Right lobe of liver (tissue), 6 donors: Measurements from ENCODE around the gene SUFU. TPM values are rescaled to one million over a fixed set of nuclear protein-coding genes. Genes with fewer than 3 reads are reported as not detected.

ENCODE experiments used
- ATAC-seq, 4 donors: fragments of 200-7000 bp; cut with Tn5 transposase; one replicate each; pipeline ENCODE4 v1.9.1; 2020; ENCODE audit warnings: mild to moderate bottlenecking in 4 of 4, moderate library complexity in 4 of 4
- DNase-seq, 3 donors: peaks; one replicate each; pipeline ENCODE4 v3.0.0-alpha.2; 2020
- H3K27ac ChIP-seq, 3 donors: fragments of 200-600 bp; one replicate each; pipeline ENCODE4 v1.8.0; 2022
- H3K27me3 ChIP-seq, 2 donors: fragments of 200-600 bp; one replicate each; pipeline ENCODE4 v1.8.0; 2022
- H3K36me3 ChIP-seq, 4 donors: fragments of 200-600 bp; sonication (generic) in 1 of 4; one replicate each; pipeline versions ENCODE4 v1.5.1 to v1.8.0; 2017 to 2022; ENCODE audit warnings: control low read depth in 1 of 4
- H3K4me1 ChIP-seq, 4 donors: fragments of 200-600 bp; sonication (generic) in 1 of 4; one replicate each; pipeline versions ENCODE4 v1.5.1 to v1.8.0; 2017 to 2022; ENCODE audit warnings: control low read depth in 1 of 4
- H3K4me3 ChIP-seq, 3 donors: fragments of 200-600 bp; one replicate each; pipeline ENCODE4 v1.8.0; 2022
- H3K9me3 ChIP-seq, 4 donors: fragments of 200-600 bp; sonication (generic) in 1 of 4; one replicate each; pipeline versions ENCODE4 v1.5.1 to v1.8.0; 2017 to 2022; ENCODE audit warnings: control low read depth in 1 of 4
- CTCF ChIP-seq, 4 donors: fragments of 200-600 bp in 3 of 4; fragments of 450-650 bp in 1 of 4; IDR thresholded peaks; one replicate each; pipeline versions ENCODE4 v1.5.1 to v1.8.0; 2016 to 2022; ENCODE audit warnings: antibody characterized with exemption in 4 of 4, mild to moderate bottlenecking in 2 of 4
- POLR2A ChIP-seq: fragments of 450-650 bp; IDR thresholded peaks from one replicate; pipeline ENCODE4 v1.6.1; 2017; ENCODE audit warnings: antibody characterized with exemption, mild to moderate bottlenecking
- WGBS: methylation state at CpG from one replicate; pipeline ENCODE4 v1.1.6; 2018; ENCODE audit warnings: low coverage, low lambda C conversion rate; ENCODE audit not compliant: insufficient coverage; ENCODE audit errors: missing lambda C conversion rate; 5-methylcytosine and 5-hydroxymethylcytosine counted together
- intact Hi-C, 2 donors: fragments of 100-400 bp; cut with DNase I; formaldehyde crosslinking; loops; one replicate each; pipeline versions ENCODE4 v1.11.2 to v1.14.1; 2022
- total RNA-seq, 6 experiments: library from RNA; depleted of rRNA in 2 of 6; stranded (reverse); fragments of >200 nt in 2 of 6; fragmentation: NEBNext Ultra II Directional in 3 of 6; extraction: Animal tissue kit (Norgen Biotek cat#: 25700) in 3 of 6; gene quantifications; one replicate each; pipeline versions ENCODE4 v1.1.0 to v1.2.4, GENCODE V29; 2016 to 2023
- donor health status: DM: no; HTN: yes; CAD: no.
- donor health status: DM: no; HTN: no; CAD: no.
- donor health status: DM: no; HTN: no; CAD: no.
- donor health status: DM: no; HTN: yes; CAD: no.
- donor health status: DM: no; HTN: yes; CAD: no.

SUFU gene
- total RNA-seq, 6 experiments from 2014 or later, result 4.2 to 6.2 (median 5.1) TPM

GRCh38 chr10:102502029-102502336, 1.8 kb upstream of the SUFU start:
- intact Hi-C loops, result loop anchor here (10.0 kb wide), 1 partner anchor 83 kb away; no protein-coding TSS in a partner anchor
- no peaks in the 10 kb centered on the region for H3K36me3 ChIP-seq
- peak overlapping the region; percentile 89 to 93 (median 92) for H3K4me3 ChIP-seq
- WGBS, result 2% methylated on average over 12 of the region's 19 CpGs
- H3K9me3 ChIP-seq, result no peaks in the 10 kb centered on the region
- H3K27me3 ChIP-seq, result no peaks in the 10 kb centered on the region
- DNase-seq (peak; percentile 99 to 100 (median 100)), ATAC-seq (peak; percentile 76 to 85 (median 80))
- peak overlapping the region; percentile 52 to 83 (median 74) for H3K27ac ChIP-seq
- TF ChIP-seq POLR2A (no peak), CTCF (IDR thresholded peaks at IDR 0.05) (no peak)
- peaks cover 0 to 20% (median 7%) of the 10 kb centered on the region in 4 donors for H3K4me1 ChIP-seq

GRCh38 chr10:102502337-102503151, 1.2 kb upstream of the SUFU start, which contains the start of gene ACTR1A:
ACTR1A (minus strand) TSS chr10:102502712; CDS start chr10:102502647, 65 bp downstream.
- TF ChIP-seq POLR2A (peak; percentile 65), CTCF (IDR thresholded peaks at IDR 0.05) (no peak)
- Histone ChIP-seq H3K27me3 (no peaks in the 10 kb centered on the region), H3K27ac (peak within 1 kb of the TSS; percentile 52 to 83 (median 74)), H3K4me1 (peaks cover 0 to 20% (median 7%) of the 10 kb centered on the region in 4 donors), H3K36me3 (no peaks in the 10 kb centered on the region), H3K4me3 (peak within 1 kb of the TSS; percentile 89 to 93 (median 92)), H3K9me3 (no peaks in the 10 kb centered on the region)
- ATAC-seq (peak; percentile 78 to 83 (median 80)), DNase-seq (peak; percentile 96 to 98 (median 97))
- 0% methylated on average over 16 of the region's 42 CpGs for WGBS
- intact Hi-C loops, result loop anchor here (10.0 kb wide), 1 partner anchor 82 kb away; no protein-coding TSS in a partner anchor

GRCh38 chr10:102504179-102504975, 605 bp downstream of the SUFU start:
- peaks cover 0 to 20% (median 7%) of the 10 kb centered on the region in 4 donors for H3K4me1 ChIP-seq
- H3K9me3 ChIP-seq, result no peaks in the 10 kb centered on the region
- H3K4me3 ChIP-seq, result peak overlapping the region; percentile 74 to 81 (median 80)
- ATAC-seq, result no peak
- under 1% methylated on average over 40 of the region's 47 CpGs for WGBS
- intact Hi-C loops, result loop anchor here (10.0 kb wide), 1 partner anchor 80 kb away; no protein-coding TSS in a partner anchor
- no peak for TF ChIP-seq POLR2A
- TF ChIP-seq CTCF (IDR thresholded peaks at IDR 0.05), result no peak
- H3K27me3 ChIP-seq, result no peaks in the 10 kb centered on the region
- peak overlapping the region; percentile 57 to 69 (median 61) for H3K27ac ChIP-seq
- H3K36me3 ChIP-seq, result peaks cover 0 to 4% (median under 1%) of the 10 kb centered on the region in 4 donors
- DNase-seq, result peak; percentile 55 to 61 (median 59)

DNA sequence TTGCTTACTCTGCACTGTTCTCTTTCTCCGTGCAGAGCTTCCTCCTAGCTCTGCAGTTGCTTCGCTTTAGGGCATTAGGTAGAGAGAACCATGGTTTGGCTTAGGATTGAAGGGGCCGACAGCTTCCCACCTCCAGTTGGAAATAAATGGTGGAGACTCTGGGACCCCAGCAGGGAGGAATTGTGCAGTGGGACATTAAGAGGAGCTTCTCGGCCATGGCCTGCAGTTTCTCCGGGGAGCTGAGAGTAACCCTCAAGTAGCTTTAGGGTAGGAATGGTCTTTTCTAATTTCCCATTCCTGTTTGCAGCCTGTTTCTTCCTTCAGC, 1.2 kb downstream of the SUFU start:
- peak overlapping the region in 2 of 3 donors; percentile 57 to 69 for H3K27ac ChIP-seq
- H3K9me3 ChIP-seq, result no peaks in the 10 kb centered on the region
- intact Hi-C loops, result loop anchor here (10.0 kb wide), 1 partner anchor 80 kb away; no protein-coding TSS in a partner anchor
- 16% methylated on average over 5 of the region's 5 CpGs for WGBS
- ATAC-seq (no peak), DNase-seq (no peak)
- no peak for TF ChIP-seq CTCF (IDR thresholded peaks at IDR 0.05)
- TF ChIP-seq POLR2A, result no peak
- no peaks in the 10 kb centered on the region for H3K27me3 ChIP-seq
- peaks cover 0 to 9% (median 3%) of the 10 kb centered on the region in 4 donors for H3K36me3 ChIP-seq
- H3K4me3 ChIP-seq, result peak overlapping the region; percentile 74 to 81 (median 80)
- H3K4me1 ChIP-seq, result peaks cover 0 to 20% (median 7%) of the 10 kb centered on the region in 4 donors
